HG03039 (cell line): ENCODE data around the gene MMP23B.
"Not testable (repeated sequence)": the region's sequence is repeated elsewhere in the genome, so short reads cannot be mapped to it uniquely, and the experiment has no call there.

ENCODE experiments used
- ATAC-seq: cut with Tn5 transposase; IDR thresholded peaks from one replicate; pipeline ENCODE4 v1.9.1; 2021; ENCODE audit warnings: mild to moderate bottlenecking, moderate library complexity; ENCODE audit not compliant: unreplicated experiment

The MMP23B gene

GRCh38 chr1:1664318-1664717 is 32.3 kb downstream of the MMP23B start:
- not testable (repeated sequence) for ATAC-seq

DNA sequence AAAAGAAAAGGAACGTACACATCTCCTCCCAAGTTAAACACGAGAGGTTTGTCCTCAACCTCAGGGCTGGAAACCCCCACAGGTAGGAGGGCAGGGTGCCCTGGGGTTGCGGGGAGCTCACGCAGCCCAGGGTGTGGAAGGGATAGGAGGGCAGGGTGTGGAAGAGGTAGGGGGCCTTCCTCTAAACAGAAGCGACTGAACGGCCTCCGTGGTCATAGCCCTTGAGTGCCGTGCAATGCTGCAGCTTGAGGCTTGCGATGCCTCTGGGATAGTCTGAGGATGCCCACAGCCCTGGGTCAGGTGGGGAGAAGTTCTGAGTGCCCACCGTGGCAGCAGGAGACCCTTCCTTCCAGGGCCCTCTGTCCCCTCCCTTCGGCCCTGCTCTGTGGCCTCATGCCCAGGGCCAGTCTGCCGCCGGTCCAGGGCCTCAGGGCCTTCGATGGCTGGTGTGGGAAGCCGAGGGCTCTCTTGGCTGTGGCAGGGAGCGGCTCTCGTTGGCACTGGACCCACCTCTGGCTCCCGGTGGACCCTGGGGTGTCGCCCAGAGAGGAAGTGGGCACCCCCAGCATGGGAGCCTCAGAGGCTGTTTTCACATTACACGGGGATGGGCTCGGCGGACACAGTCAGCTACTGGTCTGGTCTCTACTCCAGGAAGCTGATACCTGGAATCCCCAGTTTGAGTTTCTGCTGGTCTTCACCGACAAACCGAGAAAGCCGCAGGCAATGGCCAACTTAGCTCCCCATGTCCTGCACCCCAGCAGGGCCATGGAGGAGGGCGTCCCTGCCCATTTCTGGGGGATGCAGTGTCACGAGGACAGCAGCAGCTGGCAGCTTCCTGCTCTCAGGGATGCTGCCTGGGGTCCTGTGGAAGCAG is 33.2 kb downstream of the MMP23B start:
- no peak for ATAC-seq

DNA sequence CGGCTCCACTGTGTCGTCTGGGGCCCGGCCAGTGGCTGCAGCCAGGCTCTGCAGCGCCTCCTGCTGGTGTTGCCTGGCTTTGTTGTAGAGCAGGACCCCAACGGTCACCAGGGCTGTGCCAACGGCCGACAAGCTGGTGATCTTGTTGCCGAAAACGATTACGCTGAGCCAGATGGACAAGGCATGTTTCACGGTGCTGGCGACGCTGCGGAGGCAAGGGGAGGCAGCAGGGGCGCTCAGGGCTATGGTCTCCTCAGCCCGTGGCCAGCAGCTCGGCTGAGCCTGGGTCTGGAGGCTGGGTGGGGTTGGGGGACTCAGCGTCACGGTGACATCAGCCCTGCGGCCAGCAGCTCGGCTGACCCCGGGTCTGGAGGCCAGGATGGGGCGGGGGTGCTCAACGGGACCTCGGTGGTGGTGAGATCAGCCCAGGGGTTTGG is 33.9 kb downstream of the MMP23B start:
- no peak for ATAC-seq

DNA sequence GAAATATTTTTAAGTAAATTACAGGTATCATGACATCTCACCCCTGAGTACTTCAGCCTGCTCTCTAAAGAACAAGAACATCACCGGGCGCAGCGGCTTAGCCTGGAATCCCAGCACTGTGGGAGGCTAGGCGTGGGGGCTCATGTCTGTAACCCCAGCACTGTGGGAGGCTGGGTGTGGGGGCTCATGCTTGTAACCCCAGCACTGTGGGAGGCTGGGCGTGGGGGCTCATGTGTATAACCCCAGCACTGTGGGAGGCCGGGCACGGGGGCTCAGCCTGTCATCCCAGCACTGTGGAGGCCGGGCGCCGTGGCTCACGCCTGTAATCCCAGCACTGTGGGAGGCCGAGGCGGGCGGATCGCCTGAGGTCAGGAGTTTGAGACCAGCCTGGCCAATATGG is 34.6 kb downstream of the MMP23B start:
- no peak for ATAC-seq

GRCh38 chr1:1669468-1670440 is 37.8 kb downstream of the MMP23B start:
- ATAC-seq = no peak

DNA sequence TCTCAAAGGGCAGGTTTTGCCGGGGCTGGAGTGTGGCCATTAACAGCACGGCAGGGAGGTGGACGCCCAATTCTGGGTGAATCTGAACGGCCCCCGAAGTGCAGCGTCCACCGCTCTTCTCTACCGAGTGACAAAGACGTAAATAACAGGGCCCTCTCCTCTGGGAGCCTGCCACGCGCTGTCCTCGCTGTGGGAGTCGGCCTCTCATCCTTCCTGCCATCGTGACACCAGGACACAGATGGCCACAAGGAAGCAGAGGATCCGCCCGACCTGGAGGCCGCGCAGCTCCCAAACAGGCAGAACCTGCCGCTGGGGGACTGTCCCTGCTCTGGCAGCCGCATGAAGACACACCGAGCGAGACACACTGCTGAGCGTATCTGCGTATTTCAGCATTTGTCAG is 38.9 kb downstream of the MMP23B start:
- ATAC-seq = no peak

DNA sequence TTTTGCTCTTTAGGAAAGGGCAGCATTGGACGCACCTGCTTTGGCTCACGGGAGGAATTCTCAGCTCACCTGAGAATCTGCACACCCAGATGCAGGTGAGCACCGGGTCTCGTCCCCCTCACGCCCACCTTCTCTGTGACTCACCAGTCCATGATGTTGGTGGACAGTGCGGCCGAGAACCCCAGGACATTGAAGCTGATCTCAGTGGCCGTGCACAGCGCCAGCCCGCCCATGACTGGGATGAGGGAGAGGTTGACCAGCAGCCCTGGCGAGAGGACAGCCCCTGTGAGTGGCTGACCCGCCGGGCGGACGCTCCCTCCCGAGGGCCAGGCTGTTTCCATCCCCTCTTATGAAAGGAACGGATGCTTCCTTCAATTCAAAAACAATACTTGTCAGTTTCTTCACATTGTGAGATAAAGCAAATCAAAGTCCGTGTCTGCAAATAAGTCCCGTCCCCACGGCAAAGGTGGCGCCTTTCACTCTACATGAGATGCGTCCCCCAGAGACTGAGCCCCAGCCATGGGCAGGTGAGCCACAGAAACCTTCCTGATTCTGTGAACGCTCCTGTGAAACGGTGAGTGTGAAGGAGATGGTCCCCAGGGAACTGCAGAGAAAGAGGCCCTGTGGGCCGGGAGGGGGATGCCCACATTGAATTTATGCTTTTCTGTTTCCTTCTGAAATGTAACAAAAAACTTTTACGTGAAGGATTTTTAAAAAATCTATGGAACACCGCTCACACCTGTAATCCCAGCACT is 39.6 kb downstream of the MMP23B start:
- ATAC-seq = no peak

- ATAC-seq = no peak
These were observed 40.4 kb downstream of the MMP23B start for GRCh38 chr1:1672181-1672965.

- ATAC-seq = not testable (repeated sequence)
These were observed 42.8 kb downstream of the MMP23B start for GRCh38 chr1:1674806-1675205.

GRCh38 chr1:1675218-1675617 is 43.2 kb downstream of the MMP23B start:
- not testable (repeated sequence) for ATAC-seq

GRCh38 chr1:1676087-1676486 is 44.1 kb downstream of the MMP23B start:
- not testable (repeated sequence) for ATAC-seq

DNA sequence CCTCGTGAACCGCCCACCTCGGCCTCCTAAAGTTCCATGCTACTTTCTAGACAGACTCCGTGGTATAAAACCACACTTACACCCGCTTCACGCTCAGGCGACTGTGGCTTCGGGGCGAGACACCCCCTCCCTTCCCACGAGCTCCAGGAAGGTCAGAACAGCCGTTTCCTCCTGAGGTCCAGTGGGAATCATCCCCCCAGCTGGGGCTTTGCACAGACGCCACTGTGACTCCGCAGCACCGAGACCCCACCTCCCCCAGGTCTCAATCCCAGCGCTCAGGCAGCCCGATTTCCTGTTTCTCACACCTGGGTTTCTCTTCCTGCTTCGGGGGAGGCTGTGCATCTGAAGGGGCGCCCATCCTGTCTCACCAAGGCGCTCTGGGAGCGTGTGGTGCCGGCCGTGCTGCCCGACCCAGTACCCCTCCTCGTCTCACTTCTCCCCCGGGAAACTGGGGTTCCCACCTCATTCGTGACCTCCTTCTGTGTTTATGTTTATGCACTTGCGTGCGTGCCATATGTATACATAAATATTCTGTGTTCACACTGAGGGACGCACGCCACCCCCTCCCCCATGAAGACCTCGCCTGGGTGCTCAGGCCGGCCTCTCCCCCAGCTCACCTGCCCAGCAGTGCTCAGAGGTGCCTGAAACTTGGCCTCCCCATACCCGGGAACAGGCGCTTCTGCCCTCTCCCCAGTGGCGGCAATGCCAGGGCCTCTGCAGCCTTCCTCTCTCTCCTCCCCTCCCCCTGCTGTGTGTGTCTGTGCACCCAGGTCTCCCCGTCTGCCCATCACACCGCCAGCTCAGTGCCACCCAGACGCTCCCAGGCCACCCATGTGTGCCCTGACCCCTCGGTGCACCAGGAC is 46.0 kb downstream of the MMP23B start:
- no peak for ATAC-seq

DNA sequence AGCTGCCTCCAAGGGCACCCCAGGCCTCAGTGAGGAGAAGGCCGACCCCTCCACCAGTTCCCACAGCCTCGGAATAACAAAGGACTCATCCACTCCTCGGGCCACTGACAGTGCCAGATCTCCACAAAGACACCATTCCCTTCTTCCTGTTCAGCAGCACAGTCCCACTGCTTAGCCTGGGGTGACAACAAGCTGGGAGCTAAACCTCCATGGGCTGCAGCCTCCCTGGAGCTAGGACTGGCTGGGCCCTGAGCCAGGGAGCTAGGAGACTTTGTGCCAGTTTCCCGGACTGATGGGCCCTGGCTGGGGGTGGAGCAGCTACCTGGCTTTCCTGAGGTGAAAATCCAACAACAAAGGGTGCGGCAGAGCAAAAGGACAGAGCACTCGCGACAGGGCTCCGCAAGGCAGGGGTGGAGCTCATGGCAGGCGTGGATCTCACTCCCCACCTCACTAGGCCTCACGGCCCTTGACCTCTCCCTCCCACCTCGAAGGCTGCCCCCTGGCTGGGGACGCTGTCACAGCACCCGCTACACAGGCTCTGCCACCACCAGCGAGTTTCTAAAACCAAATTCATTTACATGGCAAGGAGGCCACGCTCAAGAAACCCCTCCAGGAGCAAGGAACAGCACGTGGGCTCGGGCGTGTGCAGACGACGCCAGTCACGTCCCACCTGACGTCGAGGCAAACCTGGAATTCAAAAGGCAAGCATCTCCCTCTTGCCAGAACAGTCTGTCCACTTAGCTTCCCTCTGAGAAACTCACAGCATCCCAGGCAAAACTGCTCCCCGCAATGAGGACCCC is 46.8 kb downstream of the MMP23B start:
- no peak for ATAC-seq

DNA sequence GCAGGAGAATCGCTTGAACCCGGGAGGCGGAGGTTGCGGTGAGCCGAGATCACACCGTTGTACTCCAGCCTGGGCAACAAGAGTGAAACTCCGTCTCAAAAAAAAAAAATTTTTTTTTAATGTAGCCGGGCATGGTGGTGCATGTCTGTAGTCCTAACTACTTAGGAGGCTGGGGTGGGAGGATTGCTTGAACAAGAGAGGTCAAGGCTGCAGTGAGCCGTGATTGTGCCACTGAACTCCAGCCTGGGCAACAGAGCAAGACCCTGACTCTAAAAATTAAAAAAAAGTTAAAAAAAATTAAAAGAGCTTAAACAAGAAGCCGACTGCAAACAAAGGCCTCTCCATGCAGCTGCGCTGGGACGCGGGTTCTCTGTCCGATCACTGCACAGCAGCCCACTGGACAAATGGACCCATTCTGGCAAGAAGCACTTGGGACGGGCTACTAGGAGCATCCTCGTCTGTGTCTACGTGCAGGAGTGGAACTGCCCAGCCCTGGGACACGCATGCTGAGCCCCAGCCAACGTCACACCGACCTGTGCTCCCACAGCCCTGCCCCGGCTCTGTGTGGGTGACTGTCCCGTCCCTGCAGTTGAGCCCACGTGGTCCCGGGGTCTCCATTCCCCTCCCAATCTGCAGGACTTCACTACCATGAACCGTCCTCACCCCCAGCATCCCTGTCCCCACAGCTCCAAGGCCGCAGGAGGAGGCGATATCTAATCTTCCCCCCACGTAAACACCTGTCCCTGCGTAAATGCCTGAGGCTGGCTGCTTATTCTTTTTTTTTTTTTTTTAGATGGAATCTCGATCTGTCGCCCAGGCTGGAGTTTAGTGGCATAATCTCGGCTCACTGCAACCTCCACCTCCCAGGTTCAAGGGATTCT is 48.3 kb downstream of the MMP23B start:
- no peak for ATAC-seq

DNA sequence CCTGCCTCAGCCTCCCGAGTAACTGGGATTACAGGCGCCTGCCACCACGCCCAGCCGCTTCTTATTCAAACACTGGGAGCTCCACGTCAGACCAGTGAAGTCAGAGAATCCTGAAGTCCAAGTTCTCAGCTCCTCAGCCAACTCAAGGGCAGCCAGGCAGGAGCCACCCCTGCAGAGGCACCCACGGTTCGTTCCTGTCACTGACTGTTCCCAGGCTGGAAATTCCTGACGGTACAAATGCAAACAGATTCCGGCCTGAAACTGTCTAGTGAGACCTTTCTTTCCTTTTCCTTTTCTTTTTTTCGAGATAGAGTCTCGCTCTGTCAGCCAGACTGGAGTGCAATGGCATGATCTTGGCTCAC is 48.9 kb downstream of the MMP23B start:
- no peak for ATAC-seq

GRCh38 chr1:1683104-1683905 is 51.3 kb downstream of the MMP23B start:
- no peak for ATAC-seq
